ENCODE measurements around the gene ZNF331. TPM values are rescaled to one million over a fixed set of nuclear protein-coding genes. Genes with fewer than 3 reads are reported as not detected.

Gene ZNF331
- polyA plus RNA-seq, 2 donors: 4.7 to 6.1 TPM

- Histone ChIP-seq H3K9me3 (ENCODE audit: control insufficient read depth in 2 of 2, insufficient read depth in 1 of 2, low read depth in 1 of 2, low read length in 1 of 2) (peaks cover 0 to 5% of the 10 kb centered on the region in 2 donors), H3K4me1 (ENCODE audit: control insufficient read depth in 2 of 2, insufficient read depth in 2 of 2, low read length in 1 of 2) (peaks cover 0 to 3% of the 10 kb centered on the region in 2 donors)
- WGBS, 2 donors: 56 to 63% methylated on average over 11 of the region's 11 CpGs
These were observed 824 bp upstream of the ZNF331 start for GRCh38 chr19:53537121-53537520.

GRCh38 chr19:53538378-53539109 lies 599 bp downstream of the ZNF331 start:
- H3K4me3 ChIP-seq (ENCODE audit: low read depth in 1 of 2, low read length in 2 of 2): peak overlapping the region; percentile 54 to 83
- 50 to 62% methylated on average over 36 of the region's 36 CpGs for WGBS, 2 donors

More at GRCh38 chr19:53537121-53537520, 824 bp upstream of the ZNF331 start:
- H3K27ac ChIP-seq (ENCODE audit: low read depth in 2 of 2, low read length in 1 of 2): peak overlapping the region; percentile 47 to 70
- H3K4me3 ChIP-seq (ENCODE audit: low read depth in 1 of 2, low read length in 2 of 2): peak overlapping the region; percentile 54 to 83
- H3K27me3 ChIP-seq (ENCODE audit: control insufficient read depth in 1 of 2, insufficient read depth in 2 of 2, low read length in 2 of 2): no peaks in the 10 kb centered on the region
- H3K36me3 ChIP-seq (ENCODE audit: control insufficient read depth in 2 of 2, insufficient read depth in 2 of 2, low read length in 1 of 2): no peaks in the 10 kb centered on the region

GRCh38 chr19:53540091-53540490 lies 2.1 kb downstream of the ZNF331 start:
- H3K4me3 ChIP-seq (ENCODE audit: low read depth in 1 of 2, low read length in 2 of 2): no peak overlapping the region
- H3K9me3 ChIP-seq (ENCODE audit: control insufficient read depth in 2 of 2, insufficient read depth in 1 of 2, low read depth in 1 of 2, low read length in 1 of 2): peaks cover 0 to 5% of the 10 kb centered on the region in 2 donors
- no peak overlapping the region for H3K27ac ChIP-seq (ENCODE audit: low read depth in 2 of 2, low read length in 1 of 2)
- H3K4me1 ChIP-seq (ENCODE audit: control insufficient read depth in 2 of 2, insufficient read depth in 2 of 2, low read length in 1 of 2): peaks cover 0 to 3% of the 10 kb centered on the region in 2 donors
- WGBS, 2 donors: 83 to 95% methylated on average over 4 of the region's 4 CpGs
- H3K36me3 ChIP-seq (ENCODE audit: control insufficient read depth in 2 of 2, insufficient read depth in 2 of 2, low read length in 1 of 2): no peaks in the 10 kb centered on the region
- H3K27me3 ChIP-seq (ENCODE audit: control insufficient read depth in 1 of 2, insufficient read depth in 2 of 2, low read length in 2 of 2): no peaks in the 10 kb centered on the region

More at GRCh38 chr19:53538378-53539109, 599 bp downstream of the ZNF331 start:
- H3K27me3 ChIP-seq (ENCODE audit: control insufficient read depth in 1 of 2, insufficient read depth in 2 of 2, low read length in 2 of 2): no peaks in the 10 kb centered on the region
- no peaks in the 10 kb centered on the region for H3K36me3 ChIP-seq (ENCODE audit: control insufficient read depth in 2 of 2, insufficient read depth in 2 of 2, low read length in 1 of 2)
- peaks cover 0 to 5% of the 10 kb centered on the region in 2 donors for H3K9me3 ChIP-seq (ENCODE audit: control insufficient read depth in 2 of 2, insufficient read depth in 1 of 2, low read depth in 1 of 2, low read length in 1 of 2)
- peak overlapping the region; percentile 70 to 81 for H3K27ac ChIP-seq (ENCODE audit: low read depth in 2 of 2, low read length in 1 of 2)
- peaks cover 0 to 3% of the 10 kb centered on the region in 2 donors for H3K4me1 ChIP-seq (ENCODE audit: control insufficient read depth in 2 of 2, insufficient read depth in 2 of 2, low read length in 1 of 2)

GRCh38 chr19:53541971-53542370 lies 4.0 kb downstream of the ZNF331 start:
- WGBS, 2 donors: 72 to 95% methylated on average over 1 of the region's 1 CpG
- Histone ChIP-seq H3K27me3 (ENCODE audit: control insufficient read depth in 1 of 2, insufficient read depth in 2 of 2, low read length in 2 of 2) (no peaks in the 10 kb centered on the region), H3K9me3 (ENCODE audit: control insufficient read depth in 2 of 2, insufficient read depth in 1 of 2, low read depth in 1 of 2, low read length in 1 of 2) (peaks cover 0 to 5% of the 10 kb centered on the region in 2 donors), H3K4me1 (ENCODE audit: control insufficient read depth in 2 of 2, insufficient read depth in 2 of 2, low read length in 1 of 2) (peaks cover 0 to 3% of the 10 kb centered on the region in 2 donors), H3K27ac (ENCODE audit: low read depth in 2 of 2, low read length in 1 of 2) (no peak overlapping the region), H3K4me3 (ENCODE audit: low read depth in 1 of 2, low read length in 2 of 2) (no peak overlapping the region), H3K36me3 (ENCODE audit: control insufficient read depth in 2 of 2, insufficient read depth in 2 of 2, low read length in 1 of 2) (peaks cover 0 to 2% of the 10 kb centered on the region in 2 donors)

- 75 to 80% methylated on average over 25 of the region's 25 CpGs for WGBS, 2 donors
- H3K27ac ChIP-seq (ENCODE audit: low read depth in 2 of 2, low read length in 1 of 2): no peak overlapping the region
These were observed 7.5 kb downstream of the ZNF331 start for GRCh38 chr19:53545271-53546065.

GRCh38 chr19:53546758-53547513 lies 9.0 kb downstream of the ZNF331 start:
- WGBS, 2 donors: 60 to 66% methylated on average over 7 of the region's 7 CpGs
- Histone ChIP-seq H3K27me3 (ENCODE audit: control insufficient read depth in 1 of 2, insufficient read depth in 2 of 2, low read length in 2 of 2) (no peaks in the 10 kb centered on the region), H3K4me3 (ENCODE audit: low read depth in 1 of 2, low read length in 2 of 2) (no peak overlapping the region), H3K27ac (ENCODE audit: low read depth in 2 of 2, low read length in 1 of 2) (no peak overlapping the region), H3K4me1 (ENCODE audit: control insufficient read depth in 2 of 2, insufficient read depth in 2 of 2, low read length in 1 of 2) (no peaks in the 10 kb centered on the region), H3K9me3 (ENCODE audit: control insufficient read depth in 2 of 2, insufficient read depth in 1 of 2, low read depth in 1 of 2, low read length in 1 of 2) (no peaks in the 10 kb centered on the region), H3K36me3 (ENCODE audit: control insufficient read depth in 2 of 2, insufficient read depth in 2 of 2, low read length in 1 of 2) (peaks cover 0 to 2% of the 10 kb centered on the region in 2 donors)

More at GRCh38 chr19:53545271-53546065, 7.5 kb downstream of the ZNF331 start:
- no peaks in the 10 kb centered on the region for H3K9me3 ChIP-seq (ENCODE audit: control insufficient read depth in 2 of 2, insufficient read depth in 1 of 2, low read depth in 1 of 2, low read length in 1 of 2)
- H3K4me1 ChIP-seq (ENCODE audit: control insufficient read depth in 2 of 2, insufficient read depth in 2 of 2, low read length in 1 of 2): no peaks in the 10 kb centered on the region
- H3K27me3 ChIP-seq (ENCODE audit: control insufficient read depth in 1 of 2, insufficient read depth in 2 of 2, low read length in 2 of 2): no peaks in the 10 kb centered on the region
- H3K4me3 ChIP-seq (ENCODE audit: low read depth in 1 of 2, low read length in 2 of 2): no peak overlapping the region
- H3K36me3 ChIP-seq (ENCODE audit: control insufficient read depth in 2 of 2, insufficient read depth in 2 of 2, low read length in 1 of 2): peaks cover 0 to 2% of the 10 kb centered on the region in 2 donors

- H3K4me1 ChIP-seq (ENCODE audit: control insufficient read depth in 2 of 2, insufficient read depth in 2 of 2, low read length in 1 of 2): peaks cover 0 to 3% of the 10 kb centered on the region in 2 donors
- H3K27ac ChIP-seq (ENCODE audit: low read depth in 2 of 2, low read length in 1 of 2): no peak overlapping the region
These were observed 11.4 kb downstream of the ZNF331 start for GRCh38 chr19:53549340-53549739.

GRCh38 chr19:53552001-53552721 lies 14.2 kb downstream of the ZNF331 start:
- no peak overlapping the region for H3K27ac ChIP-seq (ENCODE audit: low read depth in 2 of 2, low read length in 1 of 2)
- 93% methylated on average over 6 of the region's 6 CpGs for WGBS, 2 donors
- no peak overlapping the region for H3K4me3 ChIP-seq (ENCODE audit: low read depth in 1 of 2, low read length in 2 of 2)
- H3K4me1 ChIP-seq (ENCODE audit: control insufficient read depth in 2 of 2, insufficient read depth in 2 of 2, low read length in 1 of 2): peaks cover 0 to 3% of the 10 kb centered on the region in 2 donors
- H3K9me3 ChIP-seq (ENCODE audit: control insufficient read depth in 2 of 2, insufficient read depth in 1 of 2, low read depth in 1 of 2, low read length in 1 of 2): peaks cover 0 to 2% of the 10 kb centered on the region in 2 donors
- H3K36me3 ChIP-seq (ENCODE audit: control insufficient read depth in 2 of 2, insufficient read depth in 2 of 2, low read length in 1 of 2): no peaks in the 10 kb centered on the region
- H3K27me3 ChIP-seq (ENCODE audit: control insufficient read depth in 1 of 2, insufficient read depth in 2 of 2, low read length in 2 of 2): no peaks in the 10 kb centered on the region

More at GRCh38 chr19:53549340-53549739, 11.4 kb downstream of the ZNF331 start:
- Histone ChIP-seq H3K4me3 (ENCODE audit: low read depth in 1 of 2, low read length in 2 of 2) (no peak overlapping the region), H3K27me3 (ENCODE audit: control insufficient read depth in 1 of 2, insufficient read depth in 2 of 2, low read length in 2 of 2) (no peaks in the 10 kb centered on the region), H3K9me3 (ENCODE audit: control insufficient read depth in 2 of 2, insufficient read depth in 1 of 2, low read depth in 1 of 2, low read length in 1 of 2) (no peaks in the 10 kb centered on the region), H3K36me3 (ENCODE audit: control insufficient read depth in 2 of 2, insufficient read depth in 2 of 2, low read length in 1 of 2) (peaks cover 0 to 2% of the 10 kb centered on the region in 2 donors)
- WGBS, 2 donors: 53 to 54% methylated on average over 3 of the region's 3 CpGs
